H1 (cell line): ENCODE measurements around the gene DFFA. TPM values are rescaled to one million over a fixed set of nuclear protein-coding genes. Genes with fewer than 3 reads are reported as not detected.

Experiments used
- CTCF ChIA-PET: fragments of 300-600 bp; sonication (Branson Sonifier 250); formaldehyde crosslinking; loops from one replicate; lab custom pipeline; 2021; ENCODE audit not compliant: partially characterized antibody; lab: Charles Lee
- POLR2A ChIA-PET: fragments of 300-600 bp; sonication (Branson Sonifier 250); formaldehyde crosslinking; loops from one replicate; lab custom pipeline; 2021; ENCODE audit warnings: inconsistent platforms; ENCODE audit not compliant: partially characterized antibody; lab: Charles Lee
- DNase-seq, 2 experiments: peaks; one replicate each; pipeline versions ENCODE4 v3.0.0 to v3.0.0-alpha.2; 2010 to 2022; ENCODE audit warnings: low spot score in 2 of 2, low read depth in 1 of 2, mixed read lengths in 1 of 2
- FAIRE-seq: peaks from 2 replicates; lab custom pipeline; 2011; peaks lifted over from hg19 to GRCh38; lab: Jason Lieb, UNC
- H2AFZ ChIP-seq: 2 replicates; pipeline ENCODE4 v1.8.1; 2012; ENCODE audit warnings: low read length, inconsistent platforms
- H2AK5ac ChIP-seq: 2 replicates; pipeline ENCODE4 v1.6.1; 2013; ENCODE audit warnings: low read depth, low read length
- H2BK120ac ChIP-seq: replicated peaks from 2 replicates; pipeline ENCODE3; 2013; ENCODE audit warnings: low read depth, low read length, inconsistent platforms
- H2BK12ac ChIP-seq: 2 replicates; pipeline ENCODE4 v1.6.1; 2013; ENCODE audit warnings: low read depth, low read length
- H2BK15ac ChIP-seq: 2 replicates; pipeline ENCODE4 v1.6.1; 2013; ENCODE audit warnings: low read length
- H2BK20ac ChIP-seq: 2 replicates; pipeline ENCODE4 v1.6.1; 2013; ENCODE audit warnings: low read length
- H2BK5ac ChIP-seq: 2 replicates; pipeline ENCODE4 v1.6.1; 2013; ENCODE audit warnings: low read depth, low read length
- H3K14ac ChIP-seq: 2 replicates; pipeline ENCODE4 v1.6.1; 2013; ENCODE audit warnings: inconsistent platforms; ENCODE audit not compliant: insufficient read length
- H3K18ac ChIP-seq: 2 replicates; pipeline ENCODE4 v1.6.1; 2013; ENCODE audit warnings: low read length; ENCODE audit errors: extremely low read depth
- H3K23ac ChIP-seq: 2 replicates; pipeline ENCODE4 v1.6.1; 2013; ENCODE audit warnings: inconsistent platforms; ENCODE audit not compliant: insufficient read length
- H3K23me2 ChIP-seq: 2 replicates; pipeline ENCODE4 v1.6.1; 2013; ENCODE audit warnings: low read depth, low read length
- H3K27ac ChIP-seq: 2 replicates; pipeline ENCODE4 v1.6.1; 2011; ENCODE audit warnings: low read depth, low read length, inconsistent platforms
- H3K27me3 ChIP-seq, 4 experiments: replicated peaks in 1 of 4; 1 replicate in 1 of 4; 2 replicates in 3 of 4; pipeline versions ENCODE4 v1.6.1 to v1.8.1; 2011 to 2013; ENCODE audit warnings: low read length in 3 of 4, mild to moderate bottlenecking in 3 of 4, inconsistent platforms in 2 of 4, mixed read lengths in 2 of 4, moderate library complexity in 1 of 4; ENCODE audit not compliant: control insufficient read depth in 3 of 4, insufficient read depth in 3 of 4; ENCODE audit errors: extremely low read depth in 1 of 4
- H3K36me3 ChIP-seq, 4 experiments: 2 replicates each; pipeline versions ENCODE4 v1.6.1 to v1.8.1; 2011 to 2013; ENCODE audit warnings: mild to moderate bottlenecking in 4 of 4, low read length in 3 of 4, moderate library complexity in 2 of 4, control low read depth in 1 of 4, inconsistent platforms in 1 of 4; ENCODE audit not compliant: insufficient read depth in 4 of 4, control insufficient read depth in 2 of 4
- H3K4ac ChIP-seq: replicated peaks from 2 replicates; pipeline ENCODE3; 2013; ENCODE audit warnings: low read length, low read depth, mixed read lengths, inconsistent platforms; ENCODE audit not compliant: insufficient read length
- H3K4me1 ChIP-seq, 4 experiments: replicated peaks in 1 of 4; 1 replicate in 1 of 4; 2 replicates in 3 of 4; pipeline versions ENCODE4 v1.6.1 to v1.8.1; 2011 to 2013; ENCODE audit warnings: low read length in 3 of 4, inconsistent platforms in 2 of 4, mixed read lengths in 1 of 4; ENCODE audit not compliant: insufficient read depth in 4 of 4, control insufficient read depth in 3 of 4
- H3K4me2 ChIP-seq, 2 experiments: 2 replicates each; pipeline versions ENCODE4 v1.6.1 to v1.8.1; 2011 to 2013; ENCODE audit warnings: low read depth in 2 of 2, low read length in 2 of 2, control low read depth in 1 of 2, inconsistent platforms in 1 of 2, mild to moderate bottlenecking in 1 of 2; ENCODE audit not compliant: insufficient read depth in 1 of 2
- H3K4me3 ChIP-seq, 4 experiments: fragments of 200-600, 300-600 bp in 1 of 4; sonication (generic), shearing (Covaris generic), sonication (Bioruptor Twin) in 1 of 4; 2 replicates each; pipeline versions ENCODE4 v1.5.1 to v1.8.1; 2011 to 2016; ENCODE audit warnings: low read length in 4 of 4, low read depth in 3 of 4, control low read depth in 2 of 4, inconsistent platforms in 2 of 4, mild to moderate bottlenecking in 2 of 4, mixed read lengths in 1 of 4, moderate library complexity in 1 of 4; ENCODE audit not compliant: insufficient read depth in 2 of 4; ENCODE audit errors: extremely low read depth in 1 of 4
- H3K56ac ChIP-seq: replicated peaks from 2 replicates; pipeline ENCODE3; 2013; ENCODE audit warnings: low read depth, mild to moderate bottlenecking, mixed read lengths, low read length, inconsistent platforms; ENCODE audit not compliant: insufficient read length
- H3K79me1 ChIP-seq: 2 replicates; pipeline ENCODE4 v1.6.1; 2013; ENCODE audit warnings: low read depth, low read length, control low read depth
- H3K79me2 ChIP-seq, 2 experiments: 2 replicates each; pipeline versions ENCODE4 v1.6.1 to v1.8.1; 2012 to 2013; ENCODE audit warnings: low read length in 2 of 2, mild to moderate bottlenecking in 2 of 2, inconsistent platforms in 1 of 2; ENCODE audit not compliant: insufficient read depth in 2 of 2, control insufficient read depth in 1 of 2
- H3K9ac ChIP-seq, 4 experiments: replicated peaks in 1 of 4; 1 replicate in 1 of 4; 2 replicates in 3 of 4; pipeline versions ENCODE4 v1.6.1 to v1.8.1; 2011 to 2013; ENCODE audit warnings: low read depth in 3 of 4, low read length in 3 of 4, control low read depth in 2 of 4, mild to moderate bottlenecking in 2 of 4, moderate library complexity in 2 of 4, inconsistent platforms in 1 of 4; ENCODE audit errors: extremely low read depth in 1 of 4
- H3K9me3 ChIP-seq, 2 experiments: 2 replicates each; pipeline versions ENCODE4 v1.6.1 to v1.8.1; 2012 to 2013; ENCODE audit warnings: mild to moderate bottlenecking in 2 of 2, moderate library complexity in 2 of 2, control low read depth in 1 of 2, inconsistent platforms in 1 of 2, low read depth in 1 of 2, low read length in 1 of 2, mixed read lengths in 1 of 2; ENCODE audit not compliant: insufficient read depth in 2 of 2
- H4K20me1 ChIP-seq, 2 experiments: replicated peaks in 1 of 2; 2 replicates each; pipeline versions ENCODE3 to v1.8.1; 2011 to 2013; ENCODE audit warnings: inconsistent platforms in 2 of 2, low read length in 2 of 2, mild to moderate bottlenecking in 1 of 2; ENCODE audit not compliant: insufficient read depth in 2 of 2, control insufficient read depth in 1 of 2
- H4K5ac ChIP-seq: 2 replicates; pipeline ENCODE4 v1.6.1; 2013; ENCODE audit warnings: low read length, low read depth, mixed read lengths, inconsistent platforms; ENCODE audit not compliant: insufficient read length
- H4K8ac ChIP-seq: 2 replicates; pipeline ENCODE4 v1.8.0; 2013; ENCODE audit warnings: mild to moderate bottlenecking, moderate library complexity, low read length, inconsistent platforms; ENCODE audit not compliant: insufficient read depth; ENCODE audit errors: extremely low read depth
- H4K91ac ChIP-seq: replicated peaks from 2 replicates; pipeline ENCODE3; 2013; ENCODE audit warnings: low read length, mixed read lengths, inconsistent platforms; ENCODE audit not compliant: insufficient read length
- CHD2 ChIP-seq: IDR thresholded peaks from 2 replicates; pipeline ENCODE4 v1.6.1; 2012; ENCODE audit warnings: low read length, improper control_type of control experiment
- EP300 ChIP-seq, 2 experiments: IDR thresholded peaks; 1 replicate in 1 of 2; 2 replicates in 1 of 2; pipeline ENCODE4 v1.6.1; 2011 to 2012; ENCODE audit warnings: low read depth in 2 of 2, low read length in 2 of 2, mild to moderate bottlenecking in 2 of 2, borderline replicate concordance in 1 of 2, inconsistent platforms in 1 of 2, moderate library complexity in 1 of 2
- GABPA ChIP-seq: IDR thresholded peaks from 2 replicates; pipeline ENCODE4 v1.6.1; 2011; ENCODE audit warnings: mild to moderate bottlenecking, low read length, moderate library complexity, borderline replicate concordance; ENCODE audit not compliant: insufficient read depth
- GTF2F1 ChIP-seq: IDR thresholded peaks from 2 replicates; pipeline ENCODE4 v1.6.1; 2012; ENCODE audit warnings: low read depth, low read length, improper control_type of control experiment, borderline replicate concordance
- RNF2 ChIP-seq: fragments of 200-900, 300-1000 bp; sonication (generic); IDR thresholded peaks from 2 replicates; pipeline ENCODE4 v1.7.1; 2016; ENCODE audit warnings: borderline replicate concordance, low read depth, mild to moderate bottlenecking, antibody characterized with exemption, low read length; ENCODE audit not compliant: poor library complexity, severe bottlenecking; ENCODE audit errors: missing control alignments
- SAP30 ChIP-seq: fragments of 300-600 bp; sonication (generic); IDR thresholded peaks from 2 replicates; pipeline ENCODE4 v1.7.1; 2012; ENCODE audit warnings: low read length, moderate library complexity, mild to moderate bottlenecking, inconsistent platforms; ENCODE audit not compliant: insufficient read depth, insufficient replicate concordance
- SP4 ChIP-seq: IDR thresholded peaks from 2 replicates; pipeline ENCODE4 v1.6.1; 2012; ENCODE audit warnings: low read length, inconsistent platforms
- TCF12 ChIP-seq: IDR thresholded peaks from 2 replicates; pipeline ENCODE4 v1.6.1; 2011; ENCODE audit warnings: low read depth, mild to moderate bottlenecking, low read length
- YY1 ChIP-seq: IDR thresholded peaks from 2 replicates; pipeline ENCODE4 v1.6.1; 2011; ENCODE audit warnings: low read depth, mild to moderate bottlenecking, low read length
- WGBS, 2 experiments: shearing (Covaris generic) in 1 of 2; methylation state at CpG; one replicate each; pipeline versions ENCODE4 v1.1.6 to v1.1.7; 2013 to 2015; ENCODE audit warnings: low lambda C conversion rate in 2 of 2, mixed read lengths in 2 of 2, inconsistent platforms in 1 of 2, low coverage in 1 of 2, missing lambda C conversion rate in 1 of 2; ENCODE audit not compliant: insufficient replicate concordance in 2 of 2, insufficient coverage in 1 of 2, insufficient read length in 1 of 2; ENCODE audit errors: extremely low coverage in 1 of 2, missing lambda C conversion rate in 1 of 2; 5-methylcytosine and 5-hydroxymethylcytosine counted together
- polyA plus RNA-seq, 7 experiments: library from polyadenylated mRNA; depleted of rRNA in 3 of 7; stranded (reverse) in 5 of 7; unstranded in 2 of 7; fragments of >200 nt in 5 of 7; fragments of 200-250 nt in 2 of 7; gene quantifications; 1 replicate in 5 of 7; 2 replicates in 1 of 7; 4 replicates in 1 of 7; pipeline versions ENCODE4 v1.2.1 to v1.2.3, GENCODE V29; 2011 to 2013; ENCODE audit warnings: missing spikeins in 2 of 7, mixed read lengths in 2 of 7
- total RNA-seq: library from RNA; stranded (reverse); fragmentation: NEBNext Ultra II Directional; extraction: Animal tissue kit (Norgen Biotek cat#: 25700); gene quantifications from 2 replicates; pipeline ENCODE4 v1.2.1, GENCODE V29; 2021

The DFFA gene
- total and polyA plus RNA-seq, 2 of the 8 experiments (the other 6 are each of a cell fraction or from before 2014, with no cell fraction given), result 34.3 to 79.9 TPM

DNA sequence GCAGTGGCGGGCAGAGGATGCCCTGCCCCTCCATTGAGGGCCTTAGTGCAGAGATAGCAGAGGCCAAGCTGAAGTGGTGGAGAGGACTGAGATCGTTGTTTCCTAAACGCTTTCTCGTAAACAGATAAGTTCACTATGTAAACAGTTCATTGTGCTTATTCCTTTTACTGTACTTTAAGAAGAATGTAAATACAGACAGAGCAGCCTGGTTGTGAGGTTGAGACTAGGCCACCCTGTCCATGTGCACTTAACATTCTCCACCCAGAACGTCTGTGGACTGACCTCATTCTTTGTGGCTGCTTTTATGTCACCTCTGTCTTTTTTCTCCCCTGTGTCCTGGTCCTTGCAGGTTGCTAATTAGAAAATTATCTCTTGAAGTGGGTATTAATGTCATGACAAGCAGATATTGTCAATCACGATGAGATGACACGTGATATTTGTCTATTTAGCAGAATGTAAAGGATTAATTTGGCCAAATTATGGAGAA lies 33.6 kb downstream of the DFFA start:
- H3K79me2 ChIP-seq, result no peaks in the 10 kb centered on the region
- TF ChIP-seq YY1 (no peak), TCF12 (no peak), SAP30 (no peak), GTF2F1 (no peak), RNF2 (no peak), SP4 (no peak), EP300 (IDR thresholded peaks at IDR 0.05; ENCODE audit: borderline replicate concordance in 1 of 2, low read depth in 2 of 2, low read length in 2 of 2) (no peak), CHD2 (no peak), GABPA (no peak)
- no peaks in the 10 kb centered on the region for H3K9me3 ChIP-seq
- H3K79me1 ChIP-seq, result no peaks in the 10 kb centered on the region; the same call in 1 of the 2 replicates
- H3K9ac ChIP-seq, result no peak overlapping the region
- H2BK5ac ChIP-seq, result no peak overlapping the region
- H4K20me1 ChIP-seq, result no peaks in the 10 kb centered on the region
- H2AFZ ChIP-seq, result no peak overlapping the region
- no peak overlapping the region for H3K4me2 ChIP-seq
- no peak overlapping the region for H2BK120ac ChIP-seq
- H2AK5ac ChIP-seq, result no peak overlapping the region
- H4K5ac ChIP-seq, result no peak overlapping the region
- no peak for FAIRE-seq
- H2BK20ac ChIP-seq, result no peak overlapping the region
- H3K4ac ChIP-seq, result no peak overlapping the region
- H3K27ac ChIP-seq, result no peak overlapping the region
- H3K56ac ChIP-seq, result no peak overlapping the region
- WGBS, 2 experiments, result 89% methylated on average over 7 of the region's 7 CpGs; no CpG with 5 or more reads in 1 of the 2 experiments
- H3K18ac ChIP-seq, result no peak overlapping the region
- H4K91ac ChIP-seq, result no peak overlapping the region
- ChIA-PET CTCF (interaction anchor here (0.6 to 3.2 kb wide), 4 partner anchors 8 to 1357 kb away, joined by 3 to 12 read pairs (median 4); partner anchors contain the start of gene CENPS), POLR2A (interaction anchor here (1.1 to 2.1 kb wide), 2 partner anchors 14 to 17 kb away, joined by 3 to 9 read pairs; no protein-coding TSS in a partner anchor)
- DNase-seq, result no peak
- H3K23ac ChIP-seq, result no peak overlapping the region
- no peak overlapping the region for H4K8ac ChIP-seq
- H2BK15ac ChIP-seq, result no peak overlapping the region
- H3K14ac ChIP-seq, result no peak overlapping the region
- H3K36me3 ChIP-seq, result peaks cover 0 to 5% (median 0%) of the 10 kb centered on the region in 4 experiments; a peak in 1 of 8 replicates
- no peaks in the 10 kb centered on the region for H3K4me1 ChIP-seq
- H3K4me3 ChIP-seq, result no peak overlapping the region
- no peaks in the 10 kb centered on the region for H3K27me3 ChIP-seq
- H3K23me2 ChIP-seq, result no peaks in the 10 kb centered on the region; the same call in 1 of the 2 replicates
- H2BK12ac ChIP-seq, result no peak overlapping the region
